Nucleus accumbens (tissue), 56 donors: ENCODE data around the gene HEMK1.

Experiments used
- DNase-seq, 56 donors: peaks; one replicate each; lab custom pipeline; 2025; lab: John Stamatoyannopoulos, UW

Gene HEMK1

GRCh38 chr3:50542177-50543034 lies 26.9 kb upstream of the HEMK1 start:
- peak in 46 of 56 donors; percentile 8 to 91 (median 50) for DNase-seq

GRCh38 chr3:50545781-50546180 lies 23.5 kb upstream of the HEMK1 start:
- no peak for DNase-seq

GRCh38 chr3:50549226-50549625 lies 20.1 kb upstream of the HEMK1 start:
- peak in 29 of 56 donors; percentile 5 to 81 (median 46) for DNase-seq

- DNase-seq: peak in 31 of 56 donors; percentile 3 to 79 (median 27)
These were observed 19.1 kb upstream of the HEMK1 start for GRCh38 chr3:50550079-50550736.

- no peak for DNase-seq
These were observed 18.2 kb upstream of the HEMK1 start for GRCh38 chr3:50551054-50551659.

- DNase-seq: no peak
These were observed 17.5 kb upstream of the HEMK1 start for GRCh38 chr3:50551681-50552435.

- no peak for DNase-seq
These were observed 16.7 kb upstream of the HEMK1 start for GRCh38 chr3:50552598-50552997.

- no peak for DNase-seq
These were observed 14.8 kb upstream of the HEMK1 start for GRCh38 chr3:50554553-50554952.

GRCh38 chr3:50557106-50557505 lies 12.2 kb upstream of the HEMK1 start:
- no peak for DNase-seq

GRCh38 chr3:50557915-50558314 lies 11.4 kb upstream of the HEMK1 start:
- no peak for DNase-seq

GRCh38 chr3:50559702-50560101 lies 9.6 kb upstream of the HEMK1 start:
- no peak for DNase-seq

- DNase-seq: no peak
These were observed 6.5 kb upstream of the HEMK1 start for GRCh38 chr3:50562861-50563260.

GRCh38 chr3:50563867-50564266 lies 5.5 kb upstream of the HEMK1 start:
- no peak for DNase-seq

- DNase-seq: no peak
These were observed 5.0 kb upstream of the HEMK1 start for GRCh38 chr3:50564321-50564720.

GRCh38 chr3:50567011-50567385 lies 2.3 kb upstream of the HEMK1 start:
- DNase-seq: peak in 1 of 56 donors; percentile 50

- peak; percentile 39 to 94 (median 84) for DNase-seq
These were observed 1.7 kb upstream of the HEMK1 start, which contains the start of gene C3orf18 for GRCh38 chr3:50567386-50568167. Gene C3orf18 (minus strand): TSS chr3:50567747. CDS start chr3:50565699, 2,048 bp downstream.

GRCh38 chr3:50570508-50571279 lies 1.4 kb downstream of the HEMK1 start:
- no peak for DNase-seq

- DNase-seq: no peak
These were observed 2.2 kb downstream of the HEMK1 start for GRCh38 chr3:50571486-50571885.

GRCh38 chr3:50572158-50572557 lies 2.8 kb downstream of the HEMK1 start:
- peak in 48 of 56 donors; percentile 2 to 79 (median 34) for DNase-seq
